Neural progenitor cell (in vitro differentiated cells): ENCODE data around the gene PVALB. TPM values are rescaled to one million over a fixed set of nuclear protein-coding genes. Genes with fewer than 3 reads are reported as not detected.
A peak's percentile ranks its signal among the peaks of the same experiment; 100 is the strongest.

ENCODE experiments used
- DNase-seq: peaks from one replicate; pipeline ENCODE4 v3.0.0-alpha.2; 2016; ENCODE audit warnings: low spot score
- H2AFZ ChIP-seq: fragments of 200-600 bp; sonication (generic); replicated peaks from 2 replicates; pipeline ENCODE4 v1.6.1; 2016; ENCODE audit warnings: antibody characterized with exemption
- H3F3A ChIP-seq: fragments of 200-600 bp; sonication (generic); 2 replicates; pipeline ENCODE4 v1.6.1; 2016; ENCODE audit warnings: antibody characterized with exemption, low read depth
- H3K27ac ChIP-seq: fragments of 200-600 bp; sonication (generic); 2 replicates; pipeline ENCODE4 v1.5.1; 2016; ENCODE audit warnings: mild to moderate bottlenecking
- H3K27me3 ChIP-seq: fragments of 200-600 bp; sonication (generic); 2 replicates; pipeline ENCODE4 v1.6.1; 2016; ENCODE audit warnings: mild to moderate bottlenecking, moderate library complexity
- H3K36me3 ChIP-seq: fragments of 200-600 bp; sonication (generic); 2 replicates; pipeline ENCODE4 v1.5.1; 2016
- H3K4me1 ChIP-seq: fragments of 200-600 bp; sonication (generic); 2 replicates; pipeline ENCODE4 v1.6.1; 2016; ENCODE audit warnings: mixed run types
- H3K4me2 ChIP-seq: fragments of 200-600 bp; sonication (generic); 2 replicates; pipeline ENCODE4 v1.6.1; 2016
- H3K4me3 ChIP-seq: fragments of 200-600 bp; sonication (generic); 2 replicates; pipeline ENCODE4 v1.5.1; 2016
- H3K79me2 ChIP-seq: fragments of 200-600 bp; sonication (generic); 2 replicates; pipeline ENCODE4 v1.6.1; 2016; ENCODE audit warnings: low read depth
- H3K9ac ChIP-seq: fragments of 200-600 bp; sonication (generic); 2 replicates; pipeline ENCODE4 v1.6.1; 2016
- H3K9me3 ChIP-seq: fragments of 200-600 bp; sonication (generic); 2 replicates; pipeline ENCODE4 v1.5.1; 2016; ENCODE audit warnings: low read depth
- H4K20me1 ChIP-seq: fragments of 200-600 bp; sonication (generic); 2 replicates; pipeline ENCODE4 v1.6.1; 2016; ENCODE audit warnings: low read depth
- H3K27ac Mint-ChIP-seq: 3 replicates; pipeline ENCODE4 v1.8.0; 2021; ENCODE audit warnings: mixed read lengths
- H3K27me3 Mint-ChIP-seq: 2 replicates; pipeline ENCODE4 v1.8.0; 2022; ENCODE audit warnings: low read depth, mild to moderate bottlenecking, inconsistent platforms, moderate library complexity, mixed read lengths; ENCODE audit not compliant: insufficient read depth
- H3K36me3 Mint-ChIP-seq: 3 replicates; pipeline ENCODE4 v1.8.0; 2021; ENCODE audit warnings: mixed read lengths
- H3K4me1 Mint-ChIP-seq: 3 replicates; pipeline ENCODE4 v1.8.0; 2021; ENCODE audit warnings: mixed read lengths
- H3K4me3 Mint-ChIP-seq: 3 replicates; pipeline ENCODE4 v1.8.0; 2021; ENCODE audit warnings: mild to moderate bottlenecking, moderate library complexity, mixed read lengths
- H3K9me3 Mint-ChIP-seq: 3 replicates; pipeline ENCODE4 v1.8.0; 2020; ENCODE audit warnings: mixed read lengths
- CTCF ChIP-seq: fragments of 200-600 bp; sonication (generic); IDR thresholded peaks from 2 replicates; pipeline ENCODE4 v1.5.1; 2017; ENCODE audit warnings: antibody characterized with exemption, mild to moderate bottlenecking
- EZH2 ChIP-seq: fragments of 200-600 bp; sonication (generic); IDR thresholded peaks from 2 replicates; pipeline ENCODE4 v1.6.1; 2017; ENCODE audit warnings: antibody characterized with exemption, mild to moderate bottlenecking, moderate library complexity
- EZH2phosphoT487 ChIP-seq: fragments of 200-600 bp; sonication (generic); IDR thresholded peaks from 2 replicates; pipeline ENCODE4 v1.6.1; 2017; ENCODE audit warnings: antibody characterized with exemption
- total RNA-seq: library from RNA; depleted of rRNA; stranded (reverse); fragments of >200 nt; gene quantifications from 2 replicates; pipeline ENCODE4 v1.2.3, GENCODE V29; 2015; ENCODE audit warnings: low replicate concordance

PVALB gene
- total RNA-seq, 1 donor from 2014 or later = not detected

GRCh38 chr22:36758792-36759271, 58.0 kb downstream of the PVALB start:
- DNase-seq = no peak
- Histone ChIP-seq H3K9ac (no peak overlapping the region), H3K36me3 (no peaks in the 10 kb centered on the region), H3K9me3 (no peaks in the 10 kb centered on the region), H3K4me3 (no peak overlapping the region), H3F3A (no peaks in the 10 kb centered on the region), H3K4me2 (no peak overlapping the region), H3K4me1 (no peaks in the 10 kb centered on the region), H3K27ac (no peak overlapping the region), H4K20me1 (no peaks in the 10 kb centered on the region), H2AFZ (no peak overlapping the region), H3K79me2 (no peaks in the 10 kb centered on the region), H3K27me3 (peaks cover 2% of the 10 kb centered on the region)
- TF ChIP-seq EZH2 (no peak), EZH2phosphoT487 (no peak), CTCF (no peak)
- Mint-ChIP-seq H3K27ac (no peak overlapping the region), H3K4me3 (no peak overlapping the region), H3K9me3 (no peaks in the 10 kb centered on the region), H3K36me3 (peaks cover 2% of the 10 kb centered on the region), H3K27me3 (peaks cover 3% of the 10 kb centered on the region), H3K4me1 (peaks cover 8% of the 10 kb centered on the region)

DNA sequence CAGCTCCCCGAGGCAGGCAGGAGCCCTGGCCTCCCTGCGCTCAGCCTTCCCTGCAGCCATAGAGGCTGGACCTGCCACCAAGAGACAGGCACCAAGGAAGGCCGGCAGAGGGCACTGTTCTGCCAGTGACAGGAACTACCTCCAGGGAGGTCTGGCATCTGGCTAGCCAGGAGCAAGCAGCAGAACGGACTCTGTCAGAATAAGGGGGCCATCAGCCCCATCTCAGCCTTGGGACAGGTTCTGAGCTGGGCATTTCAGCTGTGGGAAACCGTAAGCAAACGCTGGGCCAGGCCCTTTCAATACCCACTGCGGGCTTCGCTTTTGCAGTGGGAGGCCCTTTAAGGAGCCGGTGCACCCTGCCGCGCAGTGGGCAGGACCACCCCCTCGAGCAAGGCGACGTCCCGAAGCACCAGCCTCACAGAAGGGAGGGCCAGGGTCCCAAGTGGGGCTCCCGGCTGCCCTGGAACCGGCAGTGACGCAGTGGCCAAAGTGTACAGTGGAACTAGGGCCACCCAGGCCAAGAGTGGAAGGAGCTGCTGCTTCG, 59.1 kb downstream of the PVALB start:
- no peak overlapping the region for H3K4me3 ChIP-seq
- no peak overlapping the region for H3K27ac ChIP-seq
- no peak overlapping the region for H2AFZ ChIP-seq
- no peaks in the 10 kb centered on the region for H3K9me3 Mint-ChIP-seq
- no peak overlapping the region for H3K4me3 Mint-ChIP-seq
- peaks cover 2% of the 10 kb centered on the region for H3K36me3 Mint-ChIP-seq
- peaks cover 8% of the 10 kb centered on the region for H3K4me1 Mint-ChIP-seq
- H3K36me3 ChIP-seq = no peaks in the 10 kb centered on the region
- H3K27me3 ChIP-seq = peaks cover 13% of the 10 kb centered on the region
- no peak overlapping the region for H3K9ac ChIP-seq
- no peaks in the 10 kb centered on the region for H4K20me1 ChIP-seq
- peaks cover 6% of the 10 kb centered on the region for H3K27me3 Mint-ChIP-seq
- no peak overlapping the region for H3K4me2 ChIP-seq
- no peaks in the 10 kb centered on the region for H3K4me1 ChIP-seq
- DNase-seq = peak; percentile 89
- no peaks in the 10 kb centered on the region for H3F3A ChIP-seq
- H3K9me3 ChIP-seq = no peaks in the 10 kb centered on the region
- TF ChIP-seq CTCF = peak; percentile 85
- no peak for TF ChIP-seq EZH2
- TF ChIP-seq EZH2phosphoT487 = no peak
- no peaks in the 10 kb centered on the region for H3K79me2 ChIP-seq
- H3K27ac Mint-ChIP-seq = no peak overlapping the region

GRCh38 chr22:36756746-36757655, 59.8 kb downstream of the PVALB start:
- no peaks in the 10 kb centered on the region for H4K20me1 ChIP-seq
- Mint-ChIP-seq H3K4me1 (peaks cover 8% of the 10 kb centered on the region), H3K9me3 (no peaks in the 10 kb centered on the region), H3K4me3 (no peak overlapping the region), H3K27ac (no peak overlapping the region), H3K27me3 (peaks cover 6% of the 10 kb centered on the region), H3K36me3 (no peaks in the 10 kb centered on the region)
- H2AFZ ChIP-seq = no peak overlapping the region
- H3K27me3 ChIP-seq = peaks cover 20% of the 10 kb centered on the region
- TF ChIP-seq CTCF (no peak), EZH2phosphoT487 (no peak), EZH2 (no peak)
- no peak overlapping the region for H3K4me3 ChIP-seq
- no peaks in the 10 kb centered on the region for H3K4me1 ChIP-seq
- no peak for DNase-seq
- no peaks in the 10 kb centered on the region for H3F3A ChIP-seq
- H3K27ac ChIP-seq = no peak overlapping the region
- no peak overlapping the region for H3K4me2 ChIP-seq
- no peaks in the 10 kb centered on the region for H3K36me3 ChIP-seq
- H3K9ac ChIP-seq = no peak overlapping the region
- no peaks in the 10 kb centered on the region for H3K79me2 ChIP-seq
- H3K9me3 ChIP-seq = no peaks in the 10 kb centered on the region
